GM12891 (cell line): ENCODE data around the gene ARF1.

Experiments used
- POLR2A ChIP-seq: IDR thresholded peaks from 2 replicates; pipeline ENCODE4 v1.6.1; 2011; ENCODE audit warnings: low read depth, low read length, control low read depth
- TAF1 ChIP-seq: IDR thresholded peaks from 2 replicates; pipeline ENCODE4 v1.6.1; 2011; ENCODE audit warnings: low read depth, low read length, control low read depth

DNA sequence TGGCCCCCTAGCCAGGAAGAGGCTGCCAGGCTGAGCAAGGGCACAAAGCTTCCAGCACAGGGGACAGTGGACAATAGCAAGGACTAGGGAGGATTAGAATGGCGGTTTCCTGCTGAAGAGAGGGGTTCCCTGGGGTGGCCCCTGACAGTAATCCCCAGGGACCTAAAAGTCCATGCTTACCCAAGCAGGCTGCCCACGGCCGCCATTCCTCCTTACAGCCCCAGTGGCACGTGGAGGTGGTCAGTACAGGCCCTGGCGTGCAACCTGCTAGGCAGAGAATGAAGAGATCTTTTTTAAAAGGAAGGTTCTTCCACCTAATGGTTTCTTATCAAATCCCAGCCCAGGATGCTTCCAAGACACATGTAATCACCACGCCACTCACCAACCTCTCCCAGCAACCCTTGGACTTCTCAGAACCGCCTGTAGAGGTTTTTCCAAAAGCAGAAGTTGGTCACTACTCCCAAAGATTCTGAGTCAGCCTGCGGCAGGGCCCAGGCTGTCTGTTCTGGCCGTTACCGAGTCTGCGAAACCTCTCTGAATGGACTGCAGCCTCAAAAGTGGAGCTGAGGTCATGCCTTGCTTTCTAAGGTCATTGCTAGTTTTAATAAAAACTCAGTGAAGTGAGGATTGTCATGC, 25.7 kb downstream of the ARF1 start:
- TF ChIP-seq POLR2A (no peak), TAF1 (no peak)
